HG03460 (cell line): Measurements from ENCODE around the gene GPC6.

ENCODE experiments used
- ATAC-seq: cut with Tn5 transposase; IDR thresholded peaks from one replicate; pipeline ENCODE4 v1.9.1; 2021; ENCODE audit not compliant: unreplicated experiment

The GPC6 gene

DNA sequence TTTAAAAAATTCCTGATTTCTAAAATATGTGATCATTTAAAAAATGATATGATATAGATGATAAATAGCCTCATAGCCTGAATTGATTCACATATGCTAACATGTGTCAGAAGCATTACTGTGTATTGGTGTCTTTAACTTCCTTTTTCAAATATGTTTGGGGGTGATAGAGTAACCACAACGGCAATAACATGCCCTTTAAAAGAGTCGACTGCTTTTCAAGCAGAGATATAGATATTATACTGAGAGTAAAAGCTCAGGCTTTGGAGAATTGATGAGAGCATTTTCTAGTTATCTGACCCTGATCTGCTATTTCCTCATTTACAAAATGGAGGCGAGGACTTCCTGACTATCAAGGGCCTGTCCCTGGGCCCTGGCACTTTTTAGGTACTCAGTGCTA, 992.3 kb downstream of the GPC6 start:
- ATAC-seq, result no peak

- no peak for ATAC-seq
Measured at GRCh38 chr13:94224670-94225069, 998.1 kb downstream of the GPC6 start.

DNA sequence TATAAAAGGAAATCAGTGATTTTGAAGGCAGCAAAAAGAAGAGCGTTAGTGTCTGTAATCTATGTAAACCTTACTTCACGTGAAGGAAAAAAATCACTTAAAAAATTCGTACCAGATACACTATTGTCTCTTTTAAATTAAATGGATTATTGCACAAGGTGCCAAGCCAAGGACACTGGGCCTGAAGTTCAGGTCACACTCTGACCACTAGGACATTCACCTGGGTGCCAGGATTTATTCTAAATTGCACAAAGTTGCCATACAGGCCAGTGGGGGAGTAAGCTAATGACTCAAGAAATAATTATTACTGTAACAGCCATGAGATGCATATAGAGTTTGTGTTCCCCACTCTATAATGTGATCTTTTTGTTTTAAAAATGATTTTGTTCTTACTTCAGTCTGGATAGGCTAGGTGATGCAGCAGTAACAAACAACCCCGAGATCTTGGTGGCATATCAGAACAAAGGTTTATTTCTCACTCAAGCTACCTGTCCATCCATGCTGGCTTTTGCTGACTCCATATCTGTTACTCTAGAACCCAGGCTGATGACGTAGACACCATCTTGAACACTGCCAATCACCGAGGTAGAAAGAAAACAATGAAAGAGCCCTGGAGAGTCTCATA, 1000.8 kb downstream of the GPC6 start:
- no peak for ATAC-seq

DNA sequence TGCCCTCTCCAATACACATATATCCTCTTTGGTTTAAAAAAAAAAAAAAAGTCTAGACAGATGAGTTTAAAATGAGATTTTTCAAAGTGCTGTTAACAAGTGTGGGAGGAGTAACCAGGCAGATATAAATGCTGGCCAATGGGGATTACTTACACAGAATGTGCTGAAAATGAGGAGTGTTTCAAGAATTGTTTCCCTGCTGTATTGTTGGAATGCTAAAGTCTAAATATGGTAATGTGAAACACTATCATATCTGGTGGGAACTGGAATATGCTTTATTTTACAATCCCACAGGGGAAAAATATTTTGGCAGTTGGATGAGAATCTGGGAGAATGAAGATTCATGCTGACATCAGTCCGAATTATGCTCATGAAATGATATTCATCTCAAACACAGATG, 1002.2 kb downstream of the GPC6 start:
- ATAC-seq, result no peak

DNA sequence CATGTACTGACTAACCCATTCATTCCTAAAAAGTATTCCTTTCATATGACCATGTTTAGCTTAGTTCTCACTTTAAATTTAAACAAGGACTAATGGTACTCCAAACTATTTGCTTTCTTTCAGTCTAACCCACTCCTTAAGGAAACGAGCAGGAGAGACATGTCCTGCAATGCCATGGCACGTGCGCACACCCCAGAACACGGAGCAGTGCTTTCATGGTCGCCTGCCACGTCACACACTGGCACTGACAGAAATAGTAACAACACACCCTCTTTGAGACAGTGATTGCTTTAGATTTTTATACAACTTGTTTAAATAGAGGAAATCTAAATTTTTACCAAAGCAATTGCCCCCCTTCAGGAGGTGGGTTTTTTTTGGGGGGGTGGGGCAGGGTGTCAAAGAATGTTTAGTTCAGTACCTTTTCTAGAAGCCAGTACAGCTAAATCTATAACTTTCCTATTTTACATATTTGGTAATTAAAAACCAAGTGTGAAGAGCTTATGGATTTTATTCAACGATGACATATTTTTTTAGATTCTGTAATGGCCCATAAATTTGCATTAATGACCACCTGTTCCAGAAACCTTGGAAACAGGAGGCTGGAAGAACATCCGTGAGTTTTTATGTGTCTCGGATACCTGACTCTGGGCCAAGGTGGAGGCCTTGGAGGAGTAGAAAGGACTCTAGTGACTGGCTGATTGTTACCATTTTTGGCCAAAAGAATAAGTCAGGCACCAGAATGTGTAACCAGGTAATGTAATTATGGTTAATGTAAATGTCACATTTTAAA, 1005.7 kb downstream of the GPC6 start:
- ATAC-seq, result no peak

DNA sequence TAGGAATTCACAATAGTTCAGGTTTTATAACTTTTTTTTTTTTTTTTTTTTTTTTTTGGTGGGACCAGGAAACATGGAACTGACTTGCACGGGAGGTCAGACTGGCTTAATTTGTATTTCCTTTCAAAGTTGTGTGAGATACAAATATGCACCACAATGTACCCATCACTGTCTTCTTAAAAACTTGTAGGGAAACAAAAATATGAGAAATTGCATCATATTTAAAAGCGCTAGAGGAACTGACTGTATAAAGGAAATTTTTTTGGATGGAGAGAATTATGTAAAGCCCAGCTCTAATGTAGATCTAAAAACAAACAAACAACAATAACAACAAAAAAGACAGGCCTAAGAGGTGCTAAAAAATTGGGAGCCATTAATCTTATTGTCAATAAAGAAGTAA, 1006.3 kb downstream of the GPC6 start:
- ATAC-seq, result no peak

GRCh38 chr13:94233401-94233800, 1006.8 kb downstream of the GPC6 start:
- ATAC-seq, result no peak

GRCh38 chr13:94233837-94234236, 1007.2 kb downstream of the GPC6 start:
- no peak for ATAC-seq

DNA sequence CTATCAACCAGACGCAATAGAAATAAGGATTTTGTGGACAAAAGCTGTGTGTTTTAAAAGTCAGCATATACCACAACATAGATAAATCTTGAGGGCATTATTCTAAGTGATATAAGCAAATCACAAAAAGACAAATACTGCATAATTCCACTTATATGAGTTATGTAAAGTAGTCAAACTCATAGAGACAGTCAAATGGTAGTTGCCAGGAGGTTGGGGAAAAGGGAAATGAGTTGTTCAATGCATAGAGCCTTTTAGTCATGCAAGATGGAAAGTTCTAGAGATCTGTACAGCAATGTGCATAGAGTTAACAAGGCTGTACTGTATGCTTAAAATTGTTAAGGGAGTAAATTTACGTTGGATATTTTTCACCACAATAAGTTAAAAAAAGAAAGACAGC, 1008.1 kb downstream of the GPC6 start:
- no peak for ATAC-seq

DNA sequence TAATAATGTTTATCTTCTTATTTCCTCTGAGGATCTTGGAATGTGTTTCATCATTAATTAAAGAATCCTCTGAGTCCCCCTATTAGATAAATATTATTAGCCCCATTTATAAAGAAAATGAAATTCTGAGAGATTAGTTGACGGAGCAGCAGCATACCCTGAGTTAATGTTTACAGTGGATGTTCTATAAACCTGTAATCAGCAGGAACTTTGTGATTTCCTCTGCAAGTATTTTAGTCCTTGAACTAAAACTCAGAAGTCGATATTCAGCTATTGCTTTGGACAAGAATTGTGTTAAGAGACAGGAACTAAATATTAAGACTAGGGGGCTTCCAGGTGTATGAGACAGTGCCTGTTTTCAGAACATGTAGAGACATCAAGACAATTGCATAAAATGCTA, 1009.5 kb downstream of the GPC6 start:
- ATAC-seq, result no peak

DNA sequence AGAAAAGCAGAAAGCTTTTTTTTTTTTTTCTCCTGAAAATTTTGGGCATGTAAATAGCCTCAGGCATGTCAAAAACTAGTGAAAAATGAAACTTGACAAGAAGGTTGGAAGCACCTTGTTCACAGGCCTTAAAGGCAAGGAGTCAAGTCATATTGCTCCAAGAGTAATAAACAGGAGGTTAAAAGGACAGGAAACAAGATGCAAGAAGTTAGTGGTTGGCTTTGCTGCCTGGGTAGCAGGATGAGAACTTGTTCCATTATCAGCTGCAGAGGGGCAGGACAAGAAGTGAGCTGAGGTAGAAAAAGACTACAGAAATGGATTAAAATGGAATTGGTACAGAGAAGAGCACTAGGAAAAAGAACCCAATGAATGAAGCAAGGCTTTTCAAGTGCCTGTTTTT, 1010.3 kb downstream of the GPC6 start:
- ATAC-seq, result no peak

- ATAC-seq, result no peak
Measured at GRCh38 chr13:94239135-94239534, 1012.5 kb downstream of the GPC6 start.

GRCh38 chr13:94242554-94242953, 1015.9 kb downstream of the GPC6 start:
- ATAC-seq, result no peak

DNA sequence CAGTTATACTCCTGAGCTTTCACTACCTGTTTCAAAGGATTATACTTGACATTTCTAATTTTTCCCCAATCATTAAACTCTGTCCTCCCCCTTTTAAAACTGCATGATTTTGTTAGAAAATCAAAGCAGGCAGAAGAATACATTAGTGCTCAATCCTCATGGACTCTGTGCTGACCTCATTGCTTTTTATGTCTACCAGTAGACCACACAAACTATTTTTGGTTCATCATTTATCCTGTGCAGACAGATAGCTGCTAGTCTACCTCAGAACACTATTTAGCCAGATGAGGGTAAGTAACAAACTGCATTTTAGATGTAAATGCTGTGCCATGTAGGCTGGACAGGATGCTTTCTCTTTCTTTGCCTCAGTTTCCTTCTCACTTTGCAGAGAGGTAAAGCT, 1016.9 kb downstream of the GPC6 start:
- ATAC-seq, result no peak

DNA sequence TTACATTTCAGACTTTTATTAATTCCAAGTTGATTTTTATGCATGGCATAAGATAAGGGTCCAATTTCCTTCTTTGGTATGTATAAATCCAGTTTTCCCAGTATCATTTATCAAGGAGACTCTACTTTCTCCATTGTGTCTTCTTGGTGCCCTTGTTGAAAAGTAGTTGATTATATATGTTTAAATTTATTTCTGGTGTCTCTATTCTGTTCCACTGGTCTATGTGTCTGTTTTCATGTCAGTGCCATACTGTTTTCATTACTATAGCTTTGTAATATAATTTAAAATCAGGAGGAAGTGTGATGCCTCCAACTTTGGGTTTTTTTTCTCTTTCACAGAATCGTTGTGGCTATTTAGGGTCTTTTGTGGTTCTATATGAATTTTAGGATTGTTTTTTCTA, 1019.9 kb downstream of the GPC6 start:
- ATAC-seq, result no peak

- no peak for ATAC-seq
Measured at GRCh38 chr13:94247890-94248289, 1021.3 kb downstream of the GPC6 start.

DNA sequence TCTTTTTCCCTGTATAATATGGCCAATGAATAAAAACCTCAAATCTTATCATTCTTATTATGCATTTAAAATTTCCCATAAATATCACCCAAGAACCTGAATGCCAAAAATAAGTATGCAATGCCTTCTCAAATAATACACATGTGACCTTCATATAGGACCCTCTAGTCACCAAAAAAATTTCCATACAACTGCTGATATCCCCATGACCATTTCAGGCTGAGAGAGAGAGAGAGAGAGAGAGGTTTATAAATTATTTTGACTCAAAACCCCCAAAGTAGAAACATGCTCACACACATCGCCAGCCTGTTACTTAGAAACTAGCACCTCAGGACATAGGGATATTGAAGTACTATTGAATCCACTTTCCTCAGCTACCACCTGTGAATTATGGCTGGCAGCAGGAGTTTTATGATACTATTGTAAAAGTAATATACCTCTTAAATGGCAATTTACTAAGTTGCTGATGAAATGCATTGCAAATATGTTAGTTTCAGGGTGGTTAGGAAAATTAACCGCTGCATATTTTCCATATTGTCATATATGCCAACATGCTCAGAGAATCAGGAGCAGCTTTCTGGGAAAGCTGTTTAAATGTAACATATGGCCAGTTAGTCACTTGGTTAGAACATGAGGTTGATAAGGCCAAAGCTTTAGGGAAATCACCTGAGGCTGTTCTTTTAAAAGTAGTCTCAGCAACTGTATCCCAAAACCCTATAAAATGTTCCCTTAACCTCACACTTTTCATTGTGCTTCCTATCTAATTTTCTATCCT, 1022.0 kb downstream of the GPC6 start:
- no peak for ATAC-seq

DNA sequence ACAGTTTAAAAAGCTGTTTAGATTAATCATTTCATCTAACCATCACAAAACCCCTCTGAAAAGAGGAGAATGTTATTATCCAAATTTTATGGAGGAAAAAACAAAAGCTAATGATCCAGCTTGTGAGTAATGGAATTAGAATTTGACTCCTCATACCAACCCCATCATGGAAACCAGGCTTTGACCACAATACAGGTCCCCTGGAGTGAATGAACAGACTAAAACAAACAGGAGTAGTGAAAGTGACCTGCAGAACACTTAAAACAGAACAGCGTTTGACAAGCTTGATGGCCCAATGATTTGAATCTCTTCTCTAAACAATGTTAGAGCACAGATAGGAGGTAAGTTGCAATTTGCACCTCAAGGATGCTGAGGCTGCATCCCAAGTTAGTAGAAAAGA, 1022.9 kb downstream of the GPC6 start:
- no peak for ATAC-seq

GRCh38 chr13:94251831-94252608, 1025.4 kb downstream of the GPC6 start:
- ATAC-seq, result no peak

GRCh38 chr13:94254737-94255136, 1028.1 kb downstream of the GPC6 start:
- no peak for ATAC-seq

DNA sequence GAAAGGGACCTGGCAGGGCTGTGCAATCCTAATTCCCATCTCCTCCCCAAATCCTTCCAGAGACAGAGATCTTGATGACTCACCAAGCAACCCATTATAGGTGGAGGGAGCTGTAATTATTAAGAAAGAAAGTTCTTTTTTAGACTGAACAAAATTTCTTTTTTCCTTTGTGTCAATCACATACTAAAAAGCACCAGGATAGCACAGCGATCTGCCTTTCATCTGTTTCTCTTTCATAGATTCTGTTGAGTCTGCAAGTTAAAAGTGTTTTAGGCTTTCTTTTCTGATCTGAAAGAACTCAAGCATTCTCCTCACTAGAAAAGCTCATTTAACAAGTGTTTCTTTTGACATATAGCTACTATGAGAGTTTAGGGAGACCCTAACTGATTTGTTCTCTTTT, 1030.1 kb downstream of the GPC6 start:
- no peak for ATAC-seq
